ENCODE data around the gene FNIP2. TPM values are rescaled to one million over a fixed set of nuclear protein-coding genes. Genes with fewer than 3 reads are reported as not detected.
A peak's percentile ranks its signal among the peaks of the same experiment; 100 is the strongest.

Gene FNIP2
- total RNA-seq, 1 donor from 2014 or later, result 18.5 TPM

DNA sequence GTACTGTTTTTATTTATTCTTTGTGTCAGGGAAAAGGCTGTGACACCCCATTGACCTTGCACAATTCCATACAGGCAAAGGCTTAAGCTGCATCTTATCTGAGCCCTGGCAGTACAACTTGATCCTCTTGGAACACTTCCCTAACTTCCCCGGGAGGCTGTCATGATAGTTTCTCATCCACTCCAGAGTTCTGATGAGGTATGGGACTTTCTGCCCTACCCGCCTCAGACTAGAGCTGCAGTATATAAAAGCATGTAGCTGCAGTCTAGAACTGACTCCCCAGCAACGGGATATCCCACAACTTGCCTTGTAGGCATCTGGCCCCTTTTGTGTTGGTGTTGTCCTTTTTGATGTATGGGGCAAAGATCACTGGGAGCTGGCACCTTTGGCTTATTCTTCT, 72.7 kb downstream of the FNIP2 start:
- Histone ChIP-seq H3K9ac (ENCODE audit: low read length) (no peak overlapping the region), H3K79me2 (ENCODE audit: insufficient read depth, low read length) (no peaks in the 10 kb centered on the region), H3K27me3 (ENCODE audit: insufficient read depth, low read length) (no peaks in the 10 kb centered on the region), H3K36me3 (ENCODE audit: insufficient read depth, low read length) (no peaks in the 10 kb centered on the region), H4K20me1 (ENCODE audit: insufficient read depth, low read length) (no peaks in the 10 kb centered on the region), H3K4me2 (ENCODE audit: low read length) (no peak overlapping the region), H3K4me1 (ENCODE audit: insufficient read depth, low read length) (no peaks in the 10 kb centered on the region), H3K4me3 (ENCODE audit: insufficient read depth, low read depth, low read length) (no peak overlapping the region), H2AFZ (ENCODE audit: low read depth, low read length) (no peak overlapping the region), H3K27ac (ENCODE audit: low read depth, low read length) (no peak overlapping the region), H3K9me3 (ENCODE audit: insufficient read depth, low read depth, low read length) (no peaks in the 10 kb centered on the region)
- Mint-ChIP-seq H3K36me3 (ENCODE audit: low read depth, unreplicated experiment) (peaks cover 13% of the 10 kb centered on the region), H3K4me1 (ENCODE audit: low read depth, unreplicated experiment) (peaks cover 2% of the 10 kb centered on the region), H3K4me3 (ENCODE audit: unreplicated experiment) (no peak overlapping the region), H3K27ac (ENCODE audit: unreplicated experiment) (no peak overlapping the region), H3K27me3 (ENCODE audit: low read depth, unreplicated experiment) (no peaks in the 10 kb centered on the region), H3K9me3 (ENCODE audit: unreplicated experiment) (peaks cover 2% of the 10 kb centered on the region)
- DNase-seq (ENCODE audit: low read depth), result no peak
- TF ChIP-seq, protein P1, sequence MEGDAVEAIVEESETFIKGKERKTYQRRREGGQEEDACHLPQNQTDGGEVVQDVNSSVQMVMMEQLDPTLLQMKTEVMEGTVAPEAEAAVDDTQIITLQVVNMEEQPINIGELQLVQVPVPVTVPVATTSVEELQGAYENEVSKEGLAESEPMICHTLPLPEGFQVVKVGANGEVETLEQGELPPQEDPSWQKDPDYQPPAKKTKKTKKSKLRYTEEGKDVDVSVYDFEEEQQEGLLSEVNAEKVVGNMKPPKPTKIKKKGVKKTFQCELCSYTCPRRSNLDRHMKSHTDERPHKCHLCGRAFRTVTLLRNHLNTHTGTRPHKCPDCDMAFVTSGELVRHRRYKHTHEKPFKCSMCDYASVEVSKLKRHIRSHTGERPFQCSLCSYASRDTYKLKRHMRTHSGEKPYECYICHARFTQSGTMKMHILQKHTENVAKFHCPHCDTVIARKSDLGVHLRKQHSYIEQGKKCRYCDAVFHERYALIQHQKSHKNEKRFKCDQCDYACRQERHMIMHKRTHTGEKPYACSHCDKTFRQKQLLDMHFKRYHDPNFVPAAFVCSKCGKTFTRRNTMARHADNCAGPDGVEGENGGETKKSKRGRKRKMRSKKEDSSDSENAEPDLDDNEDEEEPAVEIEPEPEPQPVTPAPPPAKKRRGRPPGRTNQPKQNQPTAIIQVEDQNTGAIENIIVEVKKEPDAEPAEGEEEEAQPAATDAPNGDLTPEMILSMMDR (IDR thresholded peaks at IDR 0.05; ENCODE audit: insufficient read depth, low read depth, low read length), result no peak
- no peak for TF ChIP-seq EZH2 (IDR thresholded peaks at IDR 0.05; ENCODE audit: insufficient read depth, low read length)
- no peak for FAIRE-seq

DNA sequence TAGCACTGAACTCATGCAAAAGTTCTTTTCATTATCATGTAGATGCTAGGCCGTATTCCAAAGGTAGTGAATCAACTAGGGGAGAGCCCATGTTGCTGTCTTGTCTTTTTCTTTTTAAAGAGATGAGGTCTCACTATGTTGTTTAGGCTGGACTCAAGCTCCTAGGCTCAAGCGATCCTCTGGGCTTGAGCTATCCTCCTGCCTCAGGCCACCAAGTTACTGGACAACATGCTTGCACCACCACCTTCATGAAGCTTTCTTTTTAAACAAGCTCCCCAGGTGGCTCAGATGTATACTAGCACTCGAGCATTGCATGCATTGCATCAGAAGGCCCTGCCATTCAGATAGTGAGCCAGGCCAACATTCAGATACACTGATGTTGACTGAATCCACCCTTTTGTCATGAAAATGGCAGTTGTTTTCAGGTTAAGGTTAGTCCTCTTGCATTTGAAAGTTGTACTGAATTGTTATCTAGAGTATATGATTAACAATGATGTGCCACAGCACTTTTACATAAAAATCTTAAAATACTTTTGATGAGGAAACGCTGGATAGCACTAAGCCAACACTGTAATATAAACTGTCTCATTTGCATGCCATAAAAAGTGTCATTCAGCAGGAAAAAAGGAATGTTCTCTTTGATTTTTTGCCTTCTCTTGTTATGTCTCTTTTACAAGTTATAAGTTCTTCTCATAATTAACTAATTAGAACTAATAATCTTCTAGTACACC, 76.7 kb downstream of the FNIP2 start:
- H2AFZ ChIP-seq (ENCODE audit: low read depth, low read length), result no peak overlapping the region
- H3K9me3 Mint-ChIP-seq (ENCODE audit: unreplicated experiment), result no peaks in the 10 kb centered on the region
- no peaks in the 10 kb centered on the region for H3K27me3 ChIP-seq (ENCODE audit: insufficient read depth, low read length)
- H4K20me1 ChIP-seq (ENCODE audit: insufficient read depth, low read length), result no peaks in the 10 kb centered on the region
- H3K36me3 ChIP-seq (ENCODE audit: insufficient read depth, low read length), result peaks cover 4% of the 10 kb centered on the region
- TF ChIP-seq, protein P1 (IDR thresholded peaks at IDR 0.05; ENCODE audit: insufficient read depth, low read depth, low read length), result no peak
- no peak for TF ChIP-seq EZH2 (IDR thresholded peaks at IDR 0.05; ENCODE audit: insufficient read depth, low read length)
- H3K36me3 Mint-ChIP-seq (ENCODE audit: low read depth, unreplicated experiment), result peaks cover 5% of the 10 kb centered on the region
- no peak overlapping the region for H3K4me3 Mint-ChIP-seq (ENCODE audit: unreplicated experiment)
- FAIRE-seq, result no peak
- peak overlapping the region; percentile 58 for H3K27ac Mint-ChIP-seq (ENCODE audit: unreplicated experiment)
- peaks cover 2% of the 10 kb centered on the region for H3K4me1 Mint-ChIP-seq (ENCODE audit: low read depth, unreplicated experiment)
- H3K9ac ChIP-seq (ENCODE audit: low read length), result no peak overlapping the region
- H3K4me3 ChIP-seq (ENCODE audit: insufficient read depth, low read depth, low read length), result no peak overlapping the region
- H3K4me2 ChIP-seq (ENCODE audit: low read length), result no peak overlapping the region
- no peaks in the 10 kb centered on the region for H3K79me2 ChIP-seq (ENCODE audit: insufficient read depth, low read length)
- no peaks in the 10 kb centered on the region for H3K4me1 ChIP-seq (ENCODE audit: insufficient read depth, low read length)
- no peaks in the 10 kb centered on the region for H3K27me3 Mint-ChIP-seq (ENCODE audit: low read depth, unreplicated experiment)
- no peak for DNase-seq (ENCODE audit: low read depth)
- H3K27ac ChIP-seq (ENCODE audit: low read depth, low read length), result no peak overlapping the region
- no peaks in the 10 kb centered on the region for H3K9me3 ChIP-seq (ENCODE audit: insufficient read depth, low read depth, low read length)

DNA sequence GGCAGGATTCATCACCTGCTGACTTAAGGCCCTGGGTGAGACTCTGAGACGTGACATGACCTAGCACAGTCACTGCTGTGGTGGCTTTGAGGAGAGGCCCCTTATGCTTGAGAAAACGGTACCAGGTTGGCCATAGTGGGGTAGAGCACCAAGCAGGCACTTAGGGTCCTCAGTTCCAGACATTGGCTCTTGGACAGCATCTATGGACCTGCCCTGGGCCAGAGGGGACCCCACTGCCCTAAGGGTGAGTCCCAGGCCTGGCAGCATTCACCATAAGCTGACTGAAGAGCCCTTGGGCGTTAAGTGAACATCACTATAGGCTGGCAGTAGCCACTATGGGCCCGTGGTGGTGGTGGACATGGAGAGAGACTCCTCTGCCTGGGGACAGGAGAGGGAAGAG, 78.7 kb downstream of the FNIP2 start:
- no peaks in the 10 kb centered on the region for H4K20me1 ChIP-seq (ENCODE audit: insufficient read depth, low read length)
- no peaks in the 10 kb centered on the region for H3K4me1 ChIP-seq (ENCODE audit: insufficient read depth, low read length)
- H3K4me1 Mint-ChIP-seq (ENCODE audit: low read depth, unreplicated experiment), result peaks cover 2% of the 10 kb centered on the region
- no peaks in the 10 kb centered on the region for H3K27me3 Mint-ChIP-seq (ENCODE audit: low read depth, unreplicated experiment)
- H3K4me3 Mint-ChIP-seq (ENCODE audit: unreplicated experiment), result no peak overlapping the region
- FAIRE-seq, result no peak
- H3K4me2 ChIP-seq (ENCODE audit: low read length), result no peak overlapping the region
- peaks cover 4% of the 10 kb centered on the region for H3K36me3 ChIP-seq (ENCODE audit: insufficient read depth, low read length)
- H3K27ac Mint-ChIP-seq (ENCODE audit: unreplicated experiment), result no peak overlapping the region
- H3K9ac ChIP-seq (ENCODE audit: low read length), result no peak overlapping the region
- H2AFZ ChIP-seq (ENCODE audit: low read depth, low read length), result no peak overlapping the region
- no peaks in the 10 kb centered on the region for H3K9me3 Mint-ChIP-seq (ENCODE audit: unreplicated experiment)
- no peaks in the 10 kb centered on the region for H3K79me2 ChIP-seq (ENCODE audit: insufficient read depth, low read length)
- peaks cover 2% of the 10 kb centered on the region for H3K36me3 Mint-ChIP-seq (ENCODE audit: low read depth, unreplicated experiment)
- H3K9me3 ChIP-seq (ENCODE audit: insufficient read depth, low read depth, low read length), result no peaks in the 10 kb centered on the region
- no peak overlapping the region for H3K27ac ChIP-seq (ENCODE audit: low read depth, low read length)
- DNase-seq (ENCODE audit: low read depth), result no peak
- TF ChIP-seq, protein P1 (IDR thresholded peaks at IDR 0.05; ENCODE audit: insufficient read depth, low read depth, low read length), result no peak
- no peak for TF ChIP-seq EZH2 (IDR thresholded peaks at IDR 0.05; ENCODE audit: insufficient read depth, low read length)
- H3K4me3 ChIP-seq (ENCODE audit: insufficient read depth, low read depth, low read length), result no peak overlapping the region
- H3K27me3 ChIP-seq (ENCODE audit: insufficient read depth, low read length), result no peaks in the 10 kb centered on the region
